Measurements from ENCODE around the gene RDH14.

Gene RDH14

DNA sequence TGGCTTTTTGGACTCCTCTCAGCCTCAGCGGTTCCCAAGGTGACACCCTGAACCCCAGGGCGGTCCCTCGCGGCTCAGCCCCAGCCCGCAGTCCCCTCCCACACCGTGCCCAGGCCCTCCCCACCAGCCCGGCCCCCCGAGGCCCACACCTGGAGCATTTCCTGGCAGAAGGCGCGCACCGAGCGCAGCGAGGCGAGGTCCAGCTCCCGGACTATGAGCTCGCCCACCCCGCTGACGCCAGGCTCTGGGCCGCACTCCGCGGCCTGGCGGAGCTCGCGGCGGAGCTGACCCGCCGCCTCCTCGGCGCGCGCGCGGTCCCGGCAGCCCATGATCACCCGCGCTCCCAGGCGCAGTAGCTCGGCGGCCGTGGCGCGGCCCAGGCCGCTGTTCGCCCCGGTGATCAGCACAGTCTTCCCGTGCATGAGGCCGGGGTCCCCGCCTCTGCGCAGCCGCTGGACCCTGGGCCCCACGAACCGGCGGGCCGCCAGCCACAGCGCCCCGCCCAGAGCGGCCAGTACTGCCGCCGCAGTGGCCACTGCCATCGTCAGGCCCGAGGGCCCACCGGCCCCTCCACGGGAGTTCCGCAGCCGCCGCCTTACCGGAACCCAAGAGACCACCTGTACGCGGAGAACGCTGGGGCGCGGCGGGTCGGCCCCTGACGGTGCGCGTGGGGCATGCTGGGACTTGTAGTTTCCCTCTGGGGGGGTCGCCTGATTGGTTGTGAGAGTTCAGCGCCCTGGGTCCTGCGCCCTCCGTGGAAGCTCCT, at the start of gene RDH14:
RDH14 (minus strand) TSS at position 623 of the 766 bp plus-strand sequence; CDS start at position 542, 81 bp downstream.
- peak; percentile 94 for DNase-seq

GRCh38 chr2:18610090-18610489, 49.6 kb upstream of the RDH14 start:
- no peak for DNase-seq

DNA sequence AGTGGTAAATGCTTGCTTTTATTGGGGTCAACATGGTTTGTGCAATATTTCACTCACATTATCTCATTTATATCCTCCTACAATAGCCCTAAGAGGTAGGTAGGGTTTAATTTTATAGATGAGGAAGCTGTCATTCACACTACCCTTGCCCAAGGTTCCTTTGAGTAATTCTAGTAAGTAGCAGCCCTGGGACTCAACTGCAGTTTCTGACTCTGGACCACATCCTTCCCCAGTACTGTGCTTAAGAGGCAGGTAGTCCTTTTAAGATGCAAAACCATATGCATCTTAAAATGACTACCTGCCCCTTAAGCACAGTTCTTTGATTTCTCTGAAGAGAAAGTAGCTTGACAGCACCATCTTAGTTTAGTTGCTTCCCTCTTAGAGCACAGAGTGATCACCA, 44.7 kb upstream of the RDH14 start:
- peak; percentile 14 for DNase-seq

DNA sequence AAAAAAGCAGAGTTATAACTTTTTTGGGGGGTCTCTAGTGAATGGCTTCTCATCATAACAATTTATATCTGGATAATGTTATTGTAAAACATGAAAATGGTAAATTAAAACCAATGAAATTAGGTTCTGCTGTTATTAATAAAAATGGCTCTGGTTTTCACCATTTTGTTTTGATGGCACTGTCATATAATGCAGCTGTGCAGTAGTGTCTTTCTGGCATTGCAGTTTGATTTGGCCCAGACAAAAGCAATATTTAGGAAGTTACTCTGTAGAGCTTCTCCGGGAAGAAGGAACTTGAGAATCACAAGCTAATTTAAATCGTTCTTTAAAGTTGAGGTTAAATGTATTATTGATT, 44.1 kb upstream of the RDH14 start:
- no peak for DNase-seq

GRCh38 chr2:18603854-18604530, 43.5 kb upstream of the RDH14 start:
- no peak for DNase-seq

DNA sequence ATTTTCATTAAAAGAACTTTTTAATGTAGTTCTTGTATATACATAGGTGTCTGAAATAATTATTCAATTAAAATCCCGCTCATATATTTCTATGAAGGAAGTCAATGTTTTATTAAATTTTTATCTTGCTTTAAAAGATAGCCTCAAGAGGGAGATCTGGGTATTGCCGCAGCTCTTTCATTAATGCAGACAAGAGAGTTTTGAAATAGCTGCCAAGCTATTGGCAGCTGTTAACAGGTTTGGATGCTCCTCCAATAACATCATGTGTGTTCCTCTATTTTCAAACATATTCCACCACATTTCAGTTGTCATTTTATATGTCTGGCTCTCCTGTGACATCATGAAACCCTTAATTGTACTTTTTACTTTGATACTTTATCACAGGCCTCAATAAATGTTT, 41.8 kb upstream of the RDH14 start:
- DNase-seq = no peak

GRCh38 chr2:18600255-18600613, 39.8 kb upstream of the RDH14 start:
- DNase-seq = no peak

GRCh38 chr2:18599509-18600254, 39.2 kb upstream of the RDH14 start:
- DNase-seq = no peak

- DNase-seq = no peak
Observed at GRCh38 chr2:18598848-18599484, 38.5 kb upstream of the RDH14 start.

DNA sequence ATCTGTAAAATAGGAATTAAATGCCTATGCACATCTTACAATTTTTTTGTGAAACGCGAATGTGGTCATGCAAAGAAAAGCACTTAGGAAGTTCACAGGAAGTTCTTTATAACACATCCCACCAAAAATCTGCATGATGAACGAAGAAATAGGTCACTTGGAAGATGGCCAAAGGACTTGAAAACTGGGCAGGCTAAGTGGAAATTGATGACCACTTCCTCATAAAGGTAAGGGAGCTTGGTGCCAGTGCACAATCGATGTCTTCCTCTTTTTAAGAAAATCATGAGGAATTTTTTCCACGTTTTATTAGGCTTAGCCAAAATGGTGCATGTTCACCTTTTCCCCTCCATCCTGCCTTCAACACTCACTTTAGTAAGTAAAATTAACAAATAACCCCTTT, 37.2 kb upstream of the RDH14 start:
- no peak for DNase-seq

- DNase-seq = no peak
Observed at GRCh38 chr2:18596993-18597392, 36.5 kb upstream of the RDH14 start.

DNA sequence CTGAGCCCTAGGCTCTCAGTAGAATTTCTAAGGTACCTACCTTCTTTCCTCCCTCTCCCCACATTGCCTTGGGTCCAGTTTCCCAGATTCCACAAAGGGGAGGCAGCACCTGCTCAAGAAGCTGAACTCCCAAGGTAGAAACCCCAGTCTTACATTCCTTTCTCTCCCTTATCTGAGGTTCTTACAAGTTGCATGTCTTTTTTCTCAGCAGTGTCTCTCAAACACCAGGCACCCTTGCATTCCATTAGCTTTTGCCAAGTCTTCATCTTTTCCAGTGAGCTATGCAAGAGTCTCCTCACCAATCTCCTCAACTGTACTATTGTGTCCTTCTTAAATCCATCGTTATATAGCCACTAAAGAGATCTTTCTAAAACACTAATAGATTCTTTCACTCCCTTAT, 33.0 kb upstream of the RDH14 start:
- DNase-seq = no peak

DNA sequence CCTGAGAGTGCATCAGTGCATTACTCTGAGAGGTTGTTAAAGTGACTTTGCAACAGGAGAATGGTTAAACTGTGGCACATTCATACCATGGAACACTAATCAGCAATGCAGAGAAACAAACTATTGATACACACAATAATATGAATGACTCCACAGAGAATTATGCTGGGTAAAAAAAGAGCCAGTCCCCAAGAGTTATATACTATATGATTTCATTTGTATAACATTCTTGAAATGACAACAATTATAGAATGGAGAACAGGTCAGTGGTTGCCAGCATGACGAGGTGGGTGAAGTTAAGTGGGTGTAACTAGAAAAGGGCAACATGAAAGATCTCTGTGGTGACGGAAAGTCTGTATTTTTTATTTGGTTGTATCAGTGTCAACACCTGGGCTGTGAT, 31.9 kb upstream of the RDH14 start:
- DNase-seq = no peak

GRCh38 chr2:18589354-18589753, 28.9 kb upstream of the RDH14 start, which contains the start of gene NT5C1B:
TSS of gene NT5C1B (minus strand) at chr2:18589569. CDS start at chr2:18589468, 101 bp downstream.
- DNase-seq = no peak

DNA sequence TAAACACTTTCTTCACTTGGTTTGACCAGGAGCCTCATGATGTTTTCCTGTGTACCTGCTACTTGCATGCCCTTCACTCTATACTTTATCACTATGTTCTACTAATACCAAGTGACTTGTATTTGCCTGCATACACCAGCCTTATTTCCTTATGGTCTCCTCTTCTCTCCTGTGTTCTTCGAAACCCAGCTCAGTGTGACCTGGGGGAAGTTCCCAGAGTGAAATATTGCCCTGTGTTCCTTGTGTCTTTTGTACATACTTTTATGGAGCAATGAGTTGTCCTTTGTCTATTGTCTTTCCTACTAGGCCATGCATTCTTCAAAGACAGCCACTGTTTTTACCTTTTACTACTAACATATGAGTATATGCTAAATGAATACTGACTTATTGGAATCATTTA, 28.3 kb upstream of the RDH14 start:
- no peak for DNase-seq

- no peak for DNase-seq
Observed at GRCh38 chr2:18588049-18588448, 27.6 kb upstream of the RDH14 start.

GRCh38 chr2:18585526-18585925, 25.1 kb upstream of the RDH14 start:
- no peak for DNase-seq

- DNase-seq = no peak
Observed at GRCh38 chr2:18584608-18584954, 24.1 kb upstream of the RDH14 start.

DNA sequence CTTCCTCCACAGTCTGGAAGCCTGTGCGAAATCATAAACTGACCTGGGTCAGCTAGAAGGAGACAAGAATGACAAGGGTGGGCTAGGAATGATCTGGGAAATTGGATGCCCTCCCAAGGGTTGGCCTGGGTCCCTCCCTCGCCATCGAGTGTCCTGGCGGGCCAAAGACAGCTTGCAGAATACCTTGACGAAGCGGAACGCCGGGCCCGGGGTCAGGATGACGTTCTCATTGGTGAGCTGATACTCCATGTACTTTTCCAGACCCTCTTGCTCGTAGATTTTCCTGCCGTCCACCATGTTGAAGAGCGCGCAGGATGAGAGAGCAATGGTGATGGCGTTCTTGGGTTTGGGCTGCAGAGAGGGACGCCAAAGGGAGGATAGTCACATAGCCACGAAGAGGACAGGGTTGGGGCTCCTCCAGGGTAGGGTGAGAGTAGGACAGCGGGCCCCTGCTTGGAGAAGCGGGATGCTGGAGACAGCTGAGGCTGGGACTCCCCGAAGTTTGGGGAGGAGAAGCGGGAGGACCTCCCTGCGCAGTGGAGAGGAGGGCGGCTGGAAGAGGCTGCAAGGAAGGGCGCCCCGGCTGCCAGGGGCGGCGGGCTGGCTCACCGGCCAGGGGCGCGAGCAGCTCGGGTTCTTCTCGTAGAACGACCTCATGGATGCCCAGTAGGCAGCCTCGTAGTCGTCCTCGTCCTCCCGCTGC, 23.6 kb upstream of the RDH14 start:
- no peak for DNase-seq

DNA sequence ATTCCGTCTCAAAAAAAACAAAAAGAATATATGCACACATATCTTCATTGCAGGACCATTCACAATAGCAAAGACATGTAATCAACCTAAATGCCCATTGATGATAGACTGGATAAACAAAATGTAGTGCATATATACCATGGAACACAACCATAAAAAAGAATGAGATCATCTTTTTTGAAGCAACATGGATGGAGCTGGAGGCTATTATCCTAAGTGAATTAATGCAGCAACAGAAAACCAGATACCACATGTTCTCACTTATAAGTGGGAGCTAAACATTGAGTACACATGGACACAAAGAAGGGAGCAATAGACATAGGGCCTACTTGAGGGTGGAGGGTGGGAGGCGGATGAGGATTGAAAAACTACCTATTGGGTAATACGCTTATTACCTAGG, 20.2 kb upstream of the RDH14 start:
- no peak for DNase-seq

DNA sequence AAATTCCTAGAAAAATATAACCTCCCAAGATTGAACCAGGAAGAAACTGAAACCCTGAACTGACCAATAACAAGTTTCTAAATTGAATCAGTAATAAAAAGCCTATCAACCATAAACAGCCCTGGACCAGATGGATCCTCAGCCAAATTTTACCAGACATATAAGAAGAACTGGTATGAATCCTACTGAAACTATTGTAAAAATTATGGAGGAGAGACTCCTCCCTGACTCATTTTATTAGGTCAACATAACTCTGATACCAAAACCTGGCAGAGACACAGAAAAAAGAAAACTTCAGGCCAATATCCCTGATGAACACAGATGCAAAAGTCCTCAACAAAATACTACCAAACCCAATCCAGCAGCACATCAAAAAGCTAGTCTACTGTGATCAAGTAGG, 17.6 kb upstream of the RDH14 start:
- DNase-seq = no peak

DNA sequence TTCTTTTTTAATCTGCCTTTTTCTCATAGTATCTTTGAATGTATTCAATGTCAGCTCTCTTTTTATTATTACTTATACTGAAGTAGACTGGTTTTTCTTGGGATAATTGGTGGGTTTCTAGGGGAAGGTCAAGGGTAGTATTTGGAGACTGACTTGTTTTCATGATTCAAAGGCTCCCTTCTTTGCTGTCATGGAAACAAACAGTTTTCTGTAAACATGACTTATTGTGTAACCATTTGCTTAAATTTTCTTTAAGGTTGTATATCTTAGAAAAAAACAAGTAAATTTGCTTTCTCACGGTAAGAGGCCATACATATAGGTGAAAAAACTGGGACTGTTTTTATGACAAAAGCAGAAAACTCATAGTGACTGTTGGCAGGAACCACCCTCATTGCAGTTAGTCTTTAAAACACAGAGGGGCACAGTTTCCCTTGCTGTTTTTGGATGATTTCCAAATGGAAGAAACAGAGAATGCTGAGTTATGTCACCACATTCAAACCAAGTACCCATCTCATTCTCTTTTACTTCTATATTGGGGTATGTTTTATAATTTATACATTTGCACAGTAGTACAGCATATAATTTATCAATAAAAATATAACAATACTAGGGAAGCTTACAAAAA, 5.8 kb upstream of the RDH14 start:
- DNase-seq = no peak

- DNase-seq = no peak
Observed at GRCh38 chr2:18560797-18561085, 288 bp upstream of the RDH14 start.
